KMS-11 (cell line): ENCODE data around the gene IGSF1.
"Not testable (repeated sequence)": the region's sequence is repeated elsewhere in the genome, so short reads cannot be mapped to it uniquely, and the experiment has no call there.

Experiments used
- H2AFZ ChIP-seq: fragments of 200-600 bp; sonication (generic); 2 replicates; pipeline ENCODE4 v1.6.1; 2016; ENCODE audit warnings: antibody characterized with exemption, mixed run types, low read depth
- H3K27ac ChIP-seq: fragments of 200-600 bp; sonication (generic); 2 replicates; pipeline ENCODE4 v1.6.1; 2016; ENCODE audit warnings: mild to moderate bottlenecking, mixed run types
- H3K27me3 ChIP-seq: fragments of 200-600 bp; sonication (generic); 2 replicates; pipeline ENCODE4 v1.6.1; 2017; ENCODE audit warnings: mild to moderate bottlenecking, low read depth, mixed run types, moderate library complexity; ENCODE audit not compliant: insufficient read depth
- H3K36me3 ChIP-seq: fragments of 200-600 bp; sonication (generic); 2 replicates; pipeline ENCODE4 v1.6.1; 2017; ENCODE audit warnings: mild to moderate bottlenecking, mixed run types; ENCODE audit not compliant: insufficient read depth
- H3K4me1 ChIP-seq: fragments of 200-600 bp; sonication (generic); 2 replicates; pipeline ENCODE4 v1.6.1; 2016; ENCODE audit warnings: mild to moderate bottlenecking, low read depth, mixed run types; ENCODE audit not compliant: poor library complexity, severe bottlenecking
- H3K4me2 ChIP-seq: fragments of 200-600 bp; sonication (generic); 2 replicates; pipeline ENCODE4 v1.7.0; 2016; ENCODE audit warnings: mild to moderate bottlenecking, mixed run types
- H3K4me3 ChIP-seq: fragments of 200-600 bp; sonication (generic); IDR thresholded peaks from 2 replicates; pipeline ENCODE4 v1.6.1; 2017; ENCODE audit warnings: low read depth, low read length, mixed read lengths; ENCODE audit not compliant: insufficient read depth
- H3K79me2 ChIP-seq: fragments of 200-600 bp; sonication (generic); 2 replicates; pipeline ENCODE4 v1.6.1; 2016; ENCODE audit warnings: low read depth, mixed run types; ENCODE audit not compliant: insufficient read depth
- H3K9ac ChIP-seq: fragments of 200-600 bp; sonication (generic); 2 replicates; pipeline ENCODE4 v1.6.1; 2016; ENCODE audit warnings: mild to moderate bottlenecking, mixed run types
- H4K20me1 ChIP-seq: fragments of 200-600 bp; sonication (generic); 2 replicates; pipeline ENCODE4 v1.6.1; 2016; ENCODE audit warnings: mild to moderate bottlenecking, mixed run types; ENCODE audit not compliant: insufficient read depth
- TF ChIP-seq, protein P1 (sequence below): fragments of 200-600 bp; sonication (generic); conservative IDR thresholded peaks from 2 replicates; pipeline ENCODE4 v1.6.1; 2017; ENCODE audit warnings: low read depth, mild to moderate bottlenecking, antibody characterized with exemption, low read length, moderate library complexity, mixed read lengths

IGSF1 gene

DNA sequence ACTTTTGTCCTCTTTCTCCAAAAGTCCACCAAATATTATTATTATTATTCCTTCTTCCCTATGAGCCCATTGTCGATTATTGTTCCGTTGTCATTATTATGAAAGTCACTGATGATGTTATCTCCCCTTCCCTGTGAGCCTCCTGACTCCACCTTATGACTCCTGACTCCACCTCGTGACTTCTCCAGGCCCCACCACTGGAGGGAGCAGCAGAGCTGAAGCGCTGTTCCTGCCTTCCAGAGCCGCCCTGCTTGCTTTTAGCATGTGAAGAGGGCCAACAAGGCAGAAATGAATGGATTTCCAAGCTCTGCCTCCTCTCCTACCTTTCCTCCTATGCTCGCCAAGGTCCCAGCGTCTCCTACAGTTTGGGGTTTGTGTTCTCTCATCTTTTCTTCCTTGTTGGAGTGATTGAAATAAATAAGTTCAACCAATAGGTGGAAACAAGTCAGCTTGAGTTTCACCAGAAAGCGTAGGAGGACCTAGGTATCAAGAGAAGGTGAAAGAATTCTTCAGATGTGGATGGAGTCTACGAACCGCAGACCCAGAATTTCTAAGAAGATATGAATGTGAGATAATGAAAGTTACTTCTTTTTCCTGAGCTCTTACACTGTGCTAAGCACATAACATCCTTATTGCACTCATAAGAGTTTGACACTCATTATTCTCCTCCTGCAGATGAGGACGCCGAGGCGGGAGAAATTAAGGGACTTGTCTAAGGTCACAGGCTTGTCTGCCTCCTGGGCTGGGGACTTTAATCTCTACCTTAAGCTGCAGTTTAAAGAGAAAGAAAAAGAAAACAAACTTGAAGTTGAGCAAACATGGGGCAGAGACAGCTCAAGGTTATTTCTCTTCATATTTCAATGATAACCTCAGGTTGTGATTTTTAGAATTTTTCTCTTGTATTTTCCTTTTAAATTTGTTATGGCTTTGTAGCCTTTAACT, 26.1 kb downstream of the IGSF1 start:
- Histone ChIP-seq H2AFZ (no peak overlapping the region), H3K4me3 (no peak overlapping the region), H4K20me1 (no peaks in the 10 kb centered on the region), H3K79me2 (no peaks in the 10 kb centered on the region), H3K27me3 (no peaks in the 10 kb centered on the region), H3K36me3 (no peaks in the 10 kb centered on the region), H3K4me2 (no peak overlapping the region), H3K9ac (no peak overlapping the region), H3K27ac (no peak overlapping the region), H3K4me1 (no peaks in the 10 kb centered on the region)
- TF ChIP-seq, protein P1, sequence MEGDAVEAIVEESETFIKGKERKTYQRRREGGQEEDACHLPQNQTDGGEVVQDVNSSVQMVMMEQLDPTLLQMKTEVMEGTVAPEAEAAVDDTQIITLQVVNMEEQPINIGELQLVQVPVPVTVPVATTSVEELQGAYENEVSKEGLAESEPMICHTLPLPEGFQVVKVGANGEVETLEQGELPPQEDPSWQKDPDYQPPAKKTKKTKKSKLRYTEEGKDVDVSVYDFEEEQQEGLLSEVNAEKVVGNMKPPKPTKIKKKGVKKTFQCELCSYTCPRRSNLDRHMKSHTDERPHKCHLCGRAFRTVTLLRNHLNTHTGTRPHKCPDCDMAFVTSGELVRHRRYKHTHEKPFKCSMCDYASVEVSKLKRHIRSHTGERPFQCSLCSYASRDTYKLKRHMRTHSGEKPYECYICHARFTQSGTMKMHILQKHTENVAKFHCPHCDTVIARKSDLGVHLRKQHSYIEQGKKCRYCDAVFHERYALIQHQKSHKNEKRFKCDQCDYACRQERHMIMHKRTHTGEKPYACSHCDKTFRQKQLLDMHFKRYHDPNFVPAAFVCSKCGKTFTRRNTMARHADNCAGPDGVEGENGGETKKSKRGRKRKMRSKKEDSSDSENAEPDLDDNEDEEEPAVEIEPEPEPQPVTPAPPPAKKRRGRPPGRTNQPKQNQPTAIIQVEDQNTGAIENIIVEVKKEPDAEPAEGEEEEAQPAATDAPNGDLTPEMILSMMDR: peak; percentile 44

DNA sequence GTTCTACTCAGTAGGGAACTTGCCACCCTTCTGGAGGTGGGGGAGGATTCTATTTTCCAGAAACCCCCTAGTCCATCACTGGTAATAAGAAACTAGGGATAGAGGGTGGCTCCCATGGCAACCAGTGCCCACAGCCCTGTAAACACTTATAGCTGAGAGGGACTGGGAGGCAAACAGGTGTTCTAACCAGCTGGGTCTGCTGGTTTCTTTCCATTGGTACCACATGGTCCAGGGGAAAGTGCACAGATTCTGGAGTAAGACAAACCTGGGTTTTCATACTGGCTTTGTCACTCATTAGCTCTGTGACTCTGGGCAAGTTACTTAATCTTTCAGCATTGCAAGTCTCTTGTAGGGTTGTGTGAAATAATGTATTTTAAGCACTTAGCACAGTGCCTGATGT, 26.9 kb downstream of the IGSF1 start:
- Histone ChIP-seq H2AFZ (no peak overlapping the region), H3K79me2 (no peaks in the 10 kb centered on the region), H3K27ac (no peak overlapping the region), H3K9ac (no peak overlapping the region), H3K4me2 (no peak overlapping the region), H3K27me3 (no peaks in the 10 kb centered on the region), H4K20me1 (no peaks in the 10 kb centered on the region), H3K4me1 (no peaks in the 10 kb centered on the region), H3K36me3 (no peaks in the 10 kb centered on the region), H3K4me3 (no peak overlapping the region)
- TF ChIP-seq, protein P1: no peak

DNA sequence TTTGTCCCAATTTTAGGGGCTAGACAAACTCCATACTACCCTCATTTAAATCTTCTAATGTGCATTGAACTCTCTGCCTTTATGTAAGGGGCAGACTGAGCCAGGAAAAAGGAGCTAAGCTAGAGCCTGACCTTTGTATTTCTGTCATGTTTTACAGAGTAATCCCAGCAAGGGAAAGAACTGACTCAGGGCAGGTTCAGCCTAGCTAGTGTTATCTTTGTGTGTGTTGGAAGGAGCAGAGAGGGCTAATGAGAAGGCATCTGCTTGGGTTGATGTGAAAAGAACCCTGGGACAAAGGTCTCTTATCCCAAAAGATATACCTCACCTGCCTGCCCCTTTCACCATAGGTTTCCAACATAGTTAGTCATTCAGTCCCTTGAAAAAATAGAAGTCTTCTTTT, 31.7 kb downstream of the IGSF1 start:
- Histone ChIP-seq H3K4me3 (no peak overlapping the region), H3K4me1 (no peaks in the 10 kb centered on the region), H2AFZ (no peak overlapping the region), H3K27ac (no peak overlapping the region), H3K27me3 (no peaks in the 10 kb centered on the region), H3K79me2 (no peaks in the 10 kb centered on the region), H3K4me2 (no peak overlapping the region), H3K9ac (no peak overlapping the region), H4K20me1 (no peaks in the 10 kb centered on the region), H3K36me3 (no peaks in the 10 kb centered on the region)
- TF ChIP-seq, protein P1: no peak

DNA sequence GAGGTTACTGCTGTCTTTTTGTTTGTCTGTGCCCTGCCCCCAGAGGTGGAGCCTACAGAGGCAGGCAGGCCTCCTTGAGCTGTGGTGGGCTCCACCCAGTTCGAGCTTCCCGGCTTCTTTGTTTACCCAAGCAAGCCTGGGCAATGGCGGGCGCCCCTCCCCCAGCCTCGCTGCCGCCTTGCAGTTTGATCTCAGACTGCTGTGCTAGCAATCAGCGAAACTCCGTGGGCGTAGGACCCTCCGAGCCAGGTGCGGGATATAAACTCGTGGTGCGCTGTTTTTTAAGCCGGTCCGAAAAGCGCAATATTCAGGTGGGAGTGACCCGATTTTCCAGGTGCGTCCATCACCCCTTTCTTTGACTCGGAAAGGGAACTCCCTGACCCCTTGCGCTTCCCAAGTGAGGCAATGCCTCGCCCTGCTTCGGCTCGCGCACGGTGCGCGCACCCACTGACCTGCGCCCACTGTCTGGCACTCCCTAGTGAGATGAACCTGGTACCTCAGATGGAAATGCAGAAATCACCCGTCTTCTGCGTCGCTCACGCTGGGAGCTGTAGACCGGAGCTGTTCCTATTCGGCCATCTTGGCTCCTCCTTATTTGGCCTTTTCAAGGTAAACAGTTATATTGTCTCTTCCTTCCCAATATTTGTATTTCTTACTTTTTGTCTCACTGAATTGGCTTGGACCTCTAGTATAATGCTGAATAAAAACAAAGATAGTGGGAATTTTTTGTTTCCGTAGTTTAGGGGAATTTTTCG, 37.9 kb downstream of the IGSF1 start:
- H3K4me1 ChIP-seq, H3K79me2 ChIP-seq, H3K4me2 ChIP-seq, H2AFZ ChIP-seq, H3K27ac ChIP-seq, H3K36me3 ChIP-seq, H3K4me3 ChIP-seq, H3K27me3 ChIP-seq, H4K20me1 ChIP-seq, H3K9ac ChIP-seq: not testable (repeated sequence)

DNA sequence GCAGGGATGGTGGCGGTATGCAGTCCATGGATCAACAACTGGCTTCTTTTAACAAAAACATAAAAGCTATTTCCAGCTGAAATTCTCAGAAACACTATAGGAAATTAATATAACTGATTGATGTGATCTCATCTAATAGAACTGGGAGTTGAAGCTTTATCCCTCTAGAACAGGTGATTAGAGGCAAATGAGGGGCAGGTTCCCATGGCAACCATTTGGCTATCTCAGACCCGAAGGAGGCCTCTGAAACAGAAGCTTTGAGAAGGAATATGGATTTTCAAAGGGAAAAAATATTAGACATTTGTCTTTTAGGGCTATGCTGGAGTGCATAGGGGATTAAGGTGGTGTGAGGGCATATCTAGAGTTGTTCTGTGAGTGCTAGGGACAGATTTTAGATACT, 50.0 kb downstream of the IGSF1 start:
- Histone ChIP-seq H3K27me3 (no peaks in the 10 kb centered on the region), H3K4me1 (no peaks in the 10 kb centered on the region), H3K4me3 (no peak overlapping the region), H3K36me3 (no peaks in the 10 kb centered on the region), H4K20me1 (no peaks in the 10 kb centered on the region), H2AFZ (no peak overlapping the region), H3K27ac (no peak overlapping the region), H3K4me2 (no peak overlapping the region), H3K9ac (no peak overlapping the region), H3K79me2 (no peaks in the 10 kb centered on the region)
- TF ChIP-seq, protein P1: no peak
